Measurements from ENCODE around the gene PSMB7.

PSMB7 gene

DNA sequence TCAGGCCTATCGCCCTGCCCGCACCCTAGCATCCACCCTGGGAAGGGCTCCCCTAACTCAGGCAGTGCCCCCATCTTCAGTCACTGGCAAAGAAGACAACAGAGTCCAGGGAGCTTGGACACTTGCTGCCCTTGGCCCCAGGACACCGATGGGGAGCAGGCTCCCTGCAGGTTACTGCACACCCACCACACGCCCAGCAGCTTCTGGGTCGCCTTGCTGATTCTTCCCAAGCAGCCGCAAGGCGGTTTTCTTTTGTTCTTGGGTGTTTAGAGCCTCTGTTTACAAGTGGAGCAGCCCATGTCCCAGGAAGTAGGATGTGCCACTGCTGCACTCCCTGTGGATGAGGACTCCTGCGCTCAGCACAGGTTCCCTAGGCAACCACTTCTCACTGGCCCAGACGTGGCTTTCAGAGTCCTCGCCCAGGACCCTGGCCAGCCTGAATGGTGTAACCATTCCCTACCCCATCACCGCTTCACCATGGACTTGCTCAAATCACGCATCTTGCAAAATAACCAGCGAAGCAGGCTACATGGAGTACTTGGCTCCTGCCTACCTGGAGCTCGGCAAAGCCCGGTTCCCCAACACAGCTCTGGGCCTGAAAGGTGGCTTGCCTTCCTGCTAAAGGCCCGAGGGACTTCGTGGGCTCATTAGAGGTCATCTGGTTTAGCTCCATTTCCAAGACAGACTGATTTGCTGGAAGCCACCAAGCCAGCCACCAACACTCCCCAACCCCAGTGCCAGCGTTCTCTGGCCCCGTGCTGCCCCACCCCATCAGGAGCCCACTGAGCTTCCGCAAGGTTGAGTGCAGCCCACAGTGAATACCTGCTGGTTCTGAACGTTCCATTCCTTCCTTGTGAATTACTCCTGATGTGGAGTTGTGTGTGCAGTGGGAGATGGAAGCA is 60.0 kb downstream of the PSMB7 start:
- no peak for DNase-seq

DNA sequence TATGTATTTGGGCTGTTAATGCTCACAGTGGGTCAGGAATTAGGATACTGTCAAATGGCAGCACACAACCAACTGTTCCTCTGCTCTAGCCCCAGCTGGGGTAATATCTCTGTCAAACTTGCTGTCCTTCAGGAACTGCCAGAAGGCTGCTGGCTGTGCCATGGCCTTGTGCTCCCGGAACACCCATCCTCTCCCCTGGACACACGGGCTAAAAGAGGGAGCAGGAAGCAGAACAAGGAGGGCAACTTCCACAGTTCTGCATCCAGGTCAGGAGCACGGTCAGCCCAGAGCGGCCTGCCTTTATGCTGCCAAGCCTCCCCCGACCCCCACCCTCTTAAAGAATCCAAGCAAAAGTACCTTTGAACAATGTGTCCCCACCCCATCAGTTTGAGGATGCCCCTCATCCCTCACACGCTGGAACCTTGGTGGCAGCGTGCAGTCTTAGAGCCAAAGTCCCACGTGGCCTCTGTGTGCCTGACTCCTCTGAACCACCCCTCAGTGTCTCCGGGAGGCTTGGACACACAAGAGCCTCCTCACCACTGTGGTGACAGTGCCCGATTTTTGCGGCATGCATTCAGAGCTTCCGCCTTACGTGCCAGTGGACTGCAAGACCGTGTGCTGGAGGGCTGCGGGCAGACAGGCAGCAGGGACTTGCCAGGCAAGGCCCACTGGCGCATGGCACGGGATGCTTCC is 60.8 kb downstream of the PSMB7 start:
- DNase-seq: no peak

DNA sequence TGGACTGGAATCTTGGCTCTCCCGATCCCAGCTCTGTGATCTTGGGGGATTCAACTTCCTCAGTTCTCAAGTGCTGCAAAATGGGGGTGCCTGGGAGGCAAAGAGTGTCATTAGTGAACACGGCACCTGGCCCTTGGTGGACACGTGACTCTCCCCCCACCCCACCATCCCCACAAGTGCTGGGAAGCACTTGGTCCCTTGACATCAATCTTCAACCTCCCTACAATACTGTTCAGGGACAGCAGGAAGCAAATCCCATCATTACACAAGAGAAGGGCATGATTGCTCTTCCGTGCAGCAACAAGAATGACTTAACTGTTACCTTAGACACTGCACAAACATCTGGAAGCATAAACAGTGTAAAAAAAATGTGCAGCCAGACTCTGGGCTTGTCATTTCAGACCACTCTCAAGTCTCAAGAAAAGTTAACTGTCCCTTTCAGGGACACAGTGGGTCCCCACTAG is 61.4 kb downstream of the PSMB7 start:
- DNase-seq: no peak

DNA sequence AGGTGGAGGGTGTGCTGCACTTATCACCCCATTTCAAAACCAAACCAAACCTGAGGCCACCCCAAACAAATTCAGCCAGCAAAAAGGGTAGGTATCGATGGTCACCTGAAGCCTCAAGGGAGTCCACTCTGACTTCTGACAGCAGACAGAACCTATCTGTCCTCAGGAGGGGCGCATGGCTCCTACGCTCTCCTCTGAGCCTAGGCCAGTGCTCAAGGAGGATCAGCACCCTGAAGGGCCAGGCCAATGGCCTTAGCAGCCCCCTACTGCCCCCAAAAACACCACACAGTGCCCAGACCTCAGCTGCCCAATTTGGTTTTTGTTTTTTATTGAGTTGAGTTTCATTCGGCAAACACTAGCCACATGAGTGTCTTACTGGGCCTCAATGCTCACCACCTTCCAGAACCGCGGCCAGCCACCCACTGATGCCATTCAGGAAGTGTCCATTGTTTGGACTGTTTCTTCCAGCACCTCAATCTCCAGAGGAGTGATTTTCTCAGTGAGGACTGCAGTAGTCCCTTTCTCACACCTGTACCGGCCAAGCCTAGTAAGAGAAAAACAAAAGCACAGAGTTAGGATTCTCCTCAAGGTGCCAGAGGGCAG is 62.0 kb downstream of the PSMB7 start:
- DNase-seq: no peak

DNA sequence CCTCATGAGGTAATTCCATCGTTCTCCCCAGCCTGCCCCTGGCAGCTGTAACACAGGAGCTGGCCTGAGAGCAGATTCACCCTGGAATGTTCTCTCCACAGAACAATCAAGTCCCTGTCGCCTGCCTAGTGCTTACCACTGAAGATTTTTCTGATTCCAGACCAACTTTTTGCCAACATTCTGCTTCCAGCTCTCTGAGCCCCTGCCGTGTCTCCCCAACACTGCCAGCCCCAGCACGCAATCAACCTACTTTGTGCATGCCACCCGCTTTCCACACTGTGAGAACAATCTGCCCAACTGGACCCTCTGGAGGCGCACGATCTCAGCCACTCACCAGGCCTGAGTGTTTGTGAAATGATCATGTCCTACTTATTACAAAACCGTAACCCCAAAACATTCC is 62.6 kb downstream of the PSMB7 start:
- DNase-seq: no peak

DNA sequence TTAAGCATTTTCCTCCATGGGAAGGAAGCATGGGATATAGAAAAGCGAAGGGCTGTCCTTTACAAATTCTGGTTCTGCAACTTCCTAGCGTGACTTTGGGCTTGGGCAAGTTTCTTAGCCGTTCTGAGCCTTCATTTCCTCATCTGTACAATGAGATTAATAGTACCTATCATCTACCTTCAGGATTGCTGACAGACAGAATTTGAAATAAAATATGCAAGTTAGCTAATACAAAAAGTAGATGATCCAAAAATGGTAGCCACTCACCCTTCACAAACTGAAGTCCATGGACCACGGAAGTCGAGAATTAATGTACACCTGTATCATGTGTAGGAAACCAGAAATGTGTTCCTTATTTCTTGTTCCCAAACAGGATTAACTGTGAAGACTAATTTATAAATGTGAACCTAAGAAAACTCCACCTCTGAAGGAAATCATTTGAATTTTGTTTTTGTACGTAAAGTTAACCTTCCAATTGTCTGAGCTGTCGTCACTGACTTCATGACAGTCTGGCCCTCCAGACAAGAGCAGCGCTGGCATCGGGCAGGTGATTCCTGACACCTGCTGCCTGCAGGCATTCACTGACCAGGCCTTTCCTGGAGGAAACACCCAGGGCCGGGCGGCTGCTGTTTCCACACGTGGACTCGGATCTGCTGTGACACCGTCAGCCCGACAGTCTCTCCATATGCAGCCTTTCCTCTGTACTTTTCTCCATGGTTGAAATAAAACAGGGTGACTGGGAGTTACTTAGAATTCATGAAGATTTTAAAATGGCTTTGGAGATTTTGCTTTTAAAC is 63.4 kb downstream of the PSMB7 start:
- DNase-seq: no peak

DNA sequence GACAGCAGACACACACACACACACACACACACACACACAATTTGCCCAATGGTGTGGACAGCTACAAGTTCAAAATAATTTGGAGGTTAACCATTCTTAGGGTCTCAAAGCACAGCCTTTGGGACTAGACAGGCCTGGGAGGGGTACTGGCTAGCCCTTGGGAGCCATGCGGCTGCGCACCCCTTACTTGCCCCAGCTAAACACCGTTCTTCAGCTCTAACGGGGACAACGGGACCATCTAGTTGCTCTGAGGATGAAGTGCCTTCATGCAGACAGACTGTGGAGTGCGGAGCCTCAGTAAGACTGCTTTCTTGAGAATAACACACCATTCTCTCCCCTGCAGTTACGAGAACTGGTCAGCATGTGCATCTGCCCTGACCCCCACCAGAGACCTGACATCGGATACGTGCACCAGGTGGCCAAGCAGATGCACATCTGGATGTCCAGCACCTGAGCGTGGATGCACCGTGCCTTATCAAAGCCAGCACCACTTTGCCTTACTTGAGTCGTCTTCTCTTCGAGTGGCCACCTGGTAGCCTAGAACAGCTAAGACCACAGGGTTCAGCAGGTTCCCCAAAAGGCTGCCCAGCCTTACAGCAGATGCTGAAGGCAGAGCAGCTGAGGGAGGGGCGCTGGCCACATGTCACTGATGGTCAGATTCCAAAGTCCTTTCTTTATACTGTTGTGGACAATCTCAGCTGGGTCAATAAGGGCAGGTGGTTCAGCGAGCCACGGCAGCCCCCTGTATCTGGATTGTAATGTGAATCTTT is 64.6 kb downstream of the PSMB7 start:
- DNase-seq: no peak

DNA sequence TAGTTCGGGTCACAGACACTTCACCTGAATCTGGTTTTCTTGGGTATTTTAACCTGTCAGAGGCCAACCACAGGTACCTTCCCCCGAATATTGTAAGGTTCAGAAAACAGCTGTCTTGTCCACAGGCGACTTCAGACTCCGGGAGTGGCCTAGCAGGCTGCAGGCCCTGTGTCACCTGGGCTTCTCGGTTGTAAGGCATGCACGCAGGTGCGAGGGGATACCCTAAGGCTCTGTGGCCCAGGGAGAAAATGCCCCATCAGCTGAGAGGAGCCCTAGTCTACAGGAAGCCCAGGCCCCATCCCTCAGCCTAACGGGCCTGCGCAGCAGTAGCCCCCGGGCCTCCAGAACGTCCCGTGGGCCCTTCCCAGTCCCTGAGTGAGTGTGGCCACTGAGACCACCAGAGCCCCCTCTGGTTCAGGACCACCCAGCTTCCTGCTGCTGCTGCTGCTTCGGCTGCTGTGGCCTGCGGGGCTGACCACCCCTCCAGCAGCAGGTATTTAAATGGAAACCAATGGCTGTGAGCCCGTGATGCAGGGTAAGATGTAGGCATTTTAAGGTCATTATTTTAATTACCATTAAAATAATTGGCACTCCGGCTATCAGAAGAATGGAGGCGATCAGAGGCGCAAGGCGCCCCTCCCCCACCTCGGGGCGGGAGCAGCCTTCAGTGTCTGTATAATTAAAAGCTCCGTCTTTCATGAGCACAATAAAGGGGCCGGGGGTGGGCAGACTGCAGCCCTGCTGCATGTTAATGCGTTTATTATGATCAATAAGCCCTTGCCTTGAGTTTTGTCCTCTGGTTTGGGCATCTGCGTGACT is 65.4 kb downstream of the PSMB7 start:
- DNase-seq: no peak

DNA sequence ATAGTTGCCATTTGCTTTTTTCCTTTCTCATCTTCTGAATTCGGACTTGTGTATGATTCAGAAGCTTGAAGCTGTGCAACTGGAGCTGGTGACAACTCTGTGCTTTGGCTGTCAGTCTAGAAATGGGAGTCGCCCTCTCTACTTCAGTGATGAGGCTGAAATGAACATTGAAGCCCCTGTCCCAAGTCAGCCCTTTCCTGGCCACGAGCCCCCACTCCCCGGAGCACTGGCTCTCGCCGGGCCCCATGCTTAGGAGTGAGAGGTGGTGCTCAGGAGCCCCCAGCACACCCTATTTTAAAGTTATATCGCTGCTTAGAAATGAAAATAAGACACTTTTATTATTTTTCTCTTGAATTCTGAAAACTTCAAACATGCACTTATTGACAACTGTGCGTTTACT is 66.0 kb downstream of the PSMB7 start:
- no peak for DNase-seq

DNA sequence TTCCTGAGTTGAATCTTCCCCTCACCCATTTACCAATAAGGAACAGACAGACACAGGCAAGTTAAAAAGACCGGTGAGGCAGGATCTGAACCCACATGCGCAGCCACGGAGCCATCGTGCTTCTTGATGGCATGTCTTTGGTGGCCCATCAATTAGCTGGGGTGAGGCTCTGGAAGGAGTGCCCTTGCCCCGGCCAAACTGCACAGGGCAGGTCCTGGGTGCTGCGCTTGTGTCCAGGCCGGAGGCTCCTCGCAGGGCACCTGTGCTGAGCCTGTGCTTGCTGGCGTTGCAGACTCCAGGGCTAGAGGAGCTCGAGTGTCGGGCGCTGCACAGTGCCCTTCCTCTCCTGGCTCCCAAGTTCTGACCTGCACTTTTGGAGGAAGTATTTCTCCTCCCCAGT is 66.4 kb downstream of the PSMB7 start:
- no peak for DNase-seq

DNA sequence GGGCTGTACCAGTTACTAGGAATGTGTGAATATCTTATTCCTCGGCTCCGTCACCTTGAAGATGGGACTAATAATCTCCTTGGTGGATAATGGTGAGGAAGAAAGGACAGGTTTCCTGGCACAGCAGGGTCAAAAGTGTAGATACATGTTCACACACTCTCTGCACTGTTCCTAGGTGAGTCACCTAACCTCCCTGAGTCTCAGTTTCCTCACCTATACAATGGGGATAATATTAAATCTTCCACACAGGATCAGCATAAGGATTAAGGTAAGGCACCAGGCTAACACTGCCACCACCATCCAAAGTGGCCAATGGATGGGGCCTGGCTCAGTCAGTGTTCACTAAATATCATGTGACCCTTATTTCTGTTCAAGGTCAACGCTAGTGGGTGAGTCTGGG is 66.9 kb downstream of the PSMB7 start:
- DNase-seq: no peak

DNA sequence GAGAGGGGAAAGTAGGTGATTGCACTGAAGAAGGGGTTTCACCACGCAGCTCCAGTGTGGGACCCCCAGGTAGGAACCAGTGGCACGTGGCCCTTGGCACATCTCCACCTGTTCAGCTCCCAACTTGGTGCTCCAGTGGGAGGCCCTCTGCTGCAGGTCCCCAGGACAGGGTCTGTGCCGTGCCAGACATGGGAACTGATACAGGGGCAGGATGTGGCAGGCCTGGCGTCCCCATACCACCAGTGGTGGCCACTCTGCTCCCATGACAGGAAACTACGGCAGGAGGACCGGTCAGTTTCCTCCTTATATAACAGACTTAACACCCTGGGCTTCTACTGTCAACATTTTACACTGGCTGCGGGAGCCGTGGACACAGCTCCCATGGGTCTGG is 67.3 kb downstream of the PSMB7 start:
- DNase-seq: no peak

DNA sequence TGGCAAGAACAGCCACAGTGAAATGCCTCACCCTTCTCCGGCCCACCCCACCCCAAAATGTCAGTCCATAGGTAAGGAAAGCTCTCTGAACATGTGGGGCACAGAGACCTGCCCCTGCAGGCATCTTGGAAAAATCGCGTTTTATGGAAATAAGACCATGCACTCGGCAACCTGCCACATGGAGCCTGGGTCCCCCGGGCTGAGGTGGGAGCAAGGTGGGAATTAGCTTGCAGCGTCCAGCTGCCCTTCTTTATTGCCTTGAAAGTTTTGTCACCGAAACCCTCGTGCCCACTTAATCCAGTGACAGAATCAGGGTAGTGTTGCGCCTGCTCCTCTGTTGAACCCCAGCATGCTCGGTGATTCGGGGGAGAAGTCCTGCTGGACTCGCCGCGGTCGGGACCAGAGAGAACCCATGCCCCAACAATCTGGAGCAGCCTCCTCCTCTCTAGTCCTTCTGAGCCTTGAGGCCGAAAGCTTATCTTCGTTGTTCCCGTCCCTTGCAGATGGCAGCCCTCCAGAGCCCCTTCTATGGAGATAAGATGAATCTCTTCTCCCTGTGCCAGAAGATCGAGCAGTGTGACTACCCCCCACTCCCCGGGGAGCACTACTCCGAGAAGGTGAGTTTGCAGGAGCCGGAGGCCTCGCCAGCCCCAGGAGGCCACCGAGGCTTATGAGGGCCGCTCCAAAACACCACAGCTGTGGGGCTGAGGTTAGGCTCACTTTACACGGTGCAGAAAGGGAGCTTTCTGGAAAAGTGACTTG is 67.9 kb downstream of the PSMB7 start:
- DNase-seq: no peak

DNA sequence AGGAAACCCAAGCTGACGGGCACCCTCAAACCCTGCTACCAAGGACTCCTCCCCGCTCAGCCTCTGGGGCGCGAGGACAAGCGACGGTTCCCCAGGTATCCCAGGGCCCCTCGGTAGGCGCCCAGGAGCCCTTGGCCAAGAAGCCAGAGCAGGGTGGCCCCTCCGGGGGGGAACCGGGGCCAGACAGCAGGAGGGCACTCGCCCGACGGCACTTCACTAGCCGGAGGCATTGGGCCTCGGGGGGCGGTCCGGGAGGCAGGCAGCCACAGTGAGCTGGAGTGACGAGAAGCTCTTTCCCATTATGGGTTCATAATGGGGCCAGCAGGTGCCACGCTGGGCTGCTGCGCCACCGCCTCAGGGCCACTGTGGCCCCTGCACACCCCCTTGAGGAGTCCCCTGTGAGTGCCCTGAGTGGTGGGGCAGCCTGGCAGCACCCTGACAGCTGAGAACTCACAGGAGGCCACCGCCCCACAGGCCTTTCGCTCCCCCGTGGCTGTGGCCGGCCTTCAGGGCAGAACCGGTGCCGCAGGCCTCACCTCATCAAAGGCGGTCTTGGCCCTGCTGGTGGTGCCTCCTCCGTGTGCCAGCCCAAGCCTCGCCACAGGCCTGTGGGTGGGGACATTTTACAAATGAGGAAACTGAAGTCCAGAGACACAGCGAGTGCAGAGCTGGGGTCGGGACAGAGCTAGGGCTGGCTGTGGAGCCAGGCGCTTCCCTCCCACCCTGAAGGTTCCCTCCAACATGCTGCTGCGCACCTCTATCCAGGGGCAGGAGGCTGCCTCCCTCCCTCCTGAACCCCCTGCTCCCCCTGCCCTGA is 68.7 kb downstream of the PSMB7 start:
- DNase-seq: no peak

DNA sequence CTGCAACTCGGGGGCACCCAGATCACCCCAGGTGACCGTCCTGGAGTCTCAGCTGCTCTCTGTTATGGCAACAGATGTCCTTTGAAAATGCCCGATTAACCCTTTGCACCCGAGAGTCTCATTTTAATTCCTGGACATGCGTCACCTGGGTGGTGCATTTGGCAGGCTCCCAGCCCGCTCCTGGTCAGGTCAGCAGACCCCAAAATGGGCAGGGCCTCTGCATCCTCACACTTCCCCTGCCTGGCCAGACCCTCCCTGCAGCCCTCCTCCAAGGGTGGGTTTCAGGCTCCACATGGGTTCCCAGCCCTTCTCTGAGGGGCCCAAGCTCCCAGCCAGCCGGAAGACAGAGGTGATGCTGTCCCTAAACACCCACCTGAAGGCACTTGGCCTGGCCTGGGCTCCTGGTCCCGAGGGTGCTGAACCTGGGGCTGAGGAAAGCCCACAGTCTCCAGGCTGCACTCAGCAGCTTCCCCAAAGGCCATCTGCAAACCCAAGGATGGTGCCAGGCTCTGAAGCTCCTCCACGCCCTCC is 69.4 kb downstream of the PSMB7 start:
- DNase-seq: no peak

DNA sequence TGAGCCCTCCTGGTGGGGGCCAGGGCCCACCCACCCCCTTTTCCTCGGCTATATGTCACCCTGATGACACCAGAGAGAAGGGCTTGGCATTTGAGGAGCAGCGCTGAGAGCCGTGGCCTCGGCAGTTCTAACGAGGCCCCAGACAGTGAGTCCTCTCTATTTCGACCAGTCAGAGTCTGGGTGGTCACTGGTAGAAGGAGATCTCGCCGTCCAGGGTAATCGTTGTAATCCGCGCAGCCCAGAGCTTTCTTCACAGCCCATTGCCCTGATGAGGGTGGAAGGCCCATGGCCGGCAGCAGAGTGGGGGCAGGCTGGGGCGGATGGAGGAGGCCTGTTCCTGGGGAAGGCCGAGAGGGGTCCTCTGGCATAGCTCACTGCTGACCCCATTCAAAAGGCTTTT is 70.2 kb downstream of the PSMB7 start:
- no peak for DNase-seq

DNA sequence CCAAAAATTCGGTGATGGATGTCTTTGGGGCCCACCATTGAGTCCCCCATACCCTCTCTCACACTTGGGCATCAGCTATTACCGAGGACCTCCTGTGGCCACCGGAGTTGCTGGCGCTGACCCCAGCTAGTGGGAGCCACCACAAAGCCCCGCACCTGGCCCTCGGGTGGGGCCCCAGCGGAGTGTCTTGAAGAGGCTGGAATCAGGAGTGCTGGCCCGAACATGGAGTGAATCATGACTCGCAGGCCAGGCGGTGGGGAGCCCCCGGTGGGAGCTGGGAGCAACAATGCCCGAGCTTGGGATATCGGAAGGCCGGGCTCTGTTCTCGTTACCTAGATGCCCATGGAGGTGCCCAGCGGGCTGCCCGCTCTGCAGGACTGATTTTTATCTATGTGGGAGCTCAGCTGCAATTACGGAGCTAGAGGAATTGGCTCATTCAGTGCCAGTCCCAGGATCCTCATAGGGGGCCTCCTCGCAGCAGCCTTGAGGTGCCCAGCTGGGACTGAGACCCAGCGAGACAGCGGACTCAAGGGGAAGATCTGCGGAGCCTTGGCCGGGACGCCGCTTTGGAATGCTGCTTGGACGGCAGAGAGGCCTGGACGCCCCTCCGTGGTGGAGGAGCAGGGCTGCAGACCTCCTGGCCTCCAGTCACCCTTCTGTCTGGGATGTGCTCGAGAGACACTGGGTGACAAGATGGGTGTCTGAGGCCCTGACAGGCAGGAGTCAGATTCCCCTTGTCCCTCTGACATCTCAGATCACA is 70.8 kb downstream of the PSMB7 start:
- no peak for DNase-seq

DNA sequence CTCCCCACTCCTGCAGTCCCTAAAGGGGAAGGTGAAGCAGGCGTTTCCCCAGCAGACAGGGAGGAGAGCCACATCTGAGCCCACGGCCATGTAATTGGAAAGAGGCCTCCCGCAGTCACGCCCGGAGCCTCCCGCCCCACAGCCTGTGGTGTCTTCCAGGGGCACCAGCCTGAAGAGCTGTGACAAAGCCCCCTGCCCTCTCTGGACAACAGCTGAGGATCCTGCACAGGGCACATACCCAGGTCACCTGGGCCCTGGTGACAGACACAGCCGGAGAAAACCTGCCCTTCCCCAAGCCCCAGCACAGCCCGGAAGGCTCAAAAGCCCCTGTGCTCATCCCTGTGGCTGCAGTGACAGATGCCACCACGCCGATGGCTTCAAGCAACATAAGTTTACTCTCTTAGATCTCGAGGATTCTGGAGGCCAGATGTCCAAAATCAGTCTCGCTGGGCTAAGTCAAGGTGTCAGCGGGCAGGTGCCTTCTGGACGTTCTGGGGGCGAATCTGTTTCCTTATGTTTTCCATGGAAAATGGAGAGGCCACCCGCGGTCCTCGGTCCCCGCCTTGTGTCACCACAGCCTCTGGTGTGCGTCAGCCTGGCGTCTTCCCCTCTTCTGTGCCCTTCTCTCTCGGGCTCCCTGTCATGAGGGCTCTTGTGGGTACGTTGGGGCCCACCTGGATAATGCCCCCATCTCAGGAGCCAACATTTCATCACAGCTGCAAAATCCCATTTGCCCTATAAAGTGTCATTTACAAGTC is 71.5 kb downstream of the PSMB7 start:
- DNase-seq: no peak
